ENCODE measurements around the gene TMEM121B. TPM values are rescaled to one million over a fixed set of nuclear protein-coding genes. Genes with fewer than 3 reads are reported as not detected.

TMEM121B gene
- total RNA-seq (2014; rRNA removed; shearing (Covaris generic)) (0.32 and 0.33 TPM in 2 replicates), total RNA-seq (2022) (0.09 and 0.15 TPM in 2 replicates), Bru-seq, nascent RNA (percentile 26 among the genes with signal in this experiment), BruChase-seq, experiment 1, labeled RNA remaining after a 6-hour chase (percentile 26 among the genes with signal in this experiment), BruChase-seq, experiment 2, labeled RNA remaining after a 2-hour chase (percentile 22 among the genes with signal in this experiment)
- long read RNA-seq, result 0 reads

GRCh38 chr22:17121233-17122195 lies at the start of gene TMEM121B:
TSS of gene TMEM121B (minus strand) at chr22:17121360. CDS start at chr22:17121127, 233 bp downstream.
- H3K4me2 ChIP-seq (ENCODE audit: low read length), result peak within 1 kb of the TSS; percentile 60
- POLR2A ChIA-PET, result no interaction called here

GRCh38 chr22:17167486-17167885 lies 46.3 kb upstream of the TMEM121B start:
- Histone ChIP-seq H3K9me2 (ENCODE audit: insufficient read depth, low read length) (no peaks in the 10 kb centered on the region), H3K9me3 (ENCODE audit: low read length) (no peaks in the 10 kb centered on the region), H3K4me2 (ENCODE audit: low read length) (no peak overlapping the region), H3K79me2 (ENCODE audit: insufficient read depth, low read depth, low read length) (no peaks in the 10 kb centered on the region), H3K4me1 (ENCODE audit: insufficient read depth, low read length, poor library complexity, severe bottlenecking) (peaks cover 11% of the 10 kb centered on the region), H3K27ac (ENCODE audit: low read depth, low read length, poor library complexity, severe bottlenecking) (no peak overlapping the region), H3K36me3 (ENCODE audit: insufficient read depth, low read length) (no peaks in the 10 kb centered on the region), H2AFZ (ENCODE audit: low read length) (no peak overlapping the region), H3K4me3 (ENCODE audit: low read depth, low read length, poor library complexity, severe bottlenecking) (no peak overlapping the region), H4K20me1 (ENCODE audit: insufficient read depth, low read length) (no peaks in the 10 kb centered on the region)
- TF ChIP-seq EZH2phosphoT487 (IDR thresholded peaks at IDR 0.05; ENCODE audit: borderline replicate concordance, low read depth, low read length), result no peak
- TF ChIP-seq CTCF (conservative IDR thresholded peaks at IDR 0.05; ENCODE audit: low read length), result no peak
- no TSS peak for BruUV-seq (replicated peaks)
- no peak for DNase-seq (ENCODE audit: low spot score)
- intact Hi-C loops (cut with micrococcal nuclease; ENCODE audit: unreplicated experiment), result no loop called here
- ChIA-PET CTCF (ENCODE audit: unreplicated experiment) (no interaction called here), POLR2A (interaction anchor here (0.6 to 1.6 kb wide), 3 partner anchors 12 to 51 kb away, joined by 3 to 8 read pairs (median 3); no protein-coding TSS in a partner anchor)

More at GRCh38 chr22:17121233-17122195, at the start of gene TMEM121B:
- H3K9me2 ChIP-seq (ENCODE audit: insufficient read depth, low read length), result no peaks in the 10 kb centered on the region
- H3K9me3 ChIP-seq (ENCODE audit: low read length), result no peaks in the 10 kb centered on the region
- no peak within 1 kb of the TSS for H3K27ac ChIP-seq (ENCODE audit: low read depth, low read length, poor library complexity, severe bottlenecking)
- no peaks in the 10 kb centered on the region for H3K79me2 ChIP-seq (ENCODE audit: insufficient read depth, low read depth, low read length)
- intact Hi-C loops (cut with micrococcal nuclease; ENCODE audit: unreplicated experiment), result no loop called here
- BruUV-seq (replicated peaks), result no TSS peak
- TF ChIP-seq EZH2phosphoT487 (IDR thresholded peaks at IDR 0.05; ENCODE audit: borderline replicate concordance, low read depth, low read length) (no peak), CTCF (conservative IDR thresholded peaks at IDR 0.05; ENCODE audit: low read length) (no peak)
- no peaks in the 10 kb centered on the region for H4K20me1 ChIP-seq (ENCODE audit: insufficient read depth, low read length)
- H3K36me3 ChIP-seq (ENCODE audit: insufficient read depth, low read length), result no peaks in the 10 kb centered on the region
- DNase-seq (ENCODE audit: low spot score), result no peak
- H2AFZ ChIP-seq (ENCODE audit: low read length), result no peak within 1 kb of the TSS
- peaks cover 27% of the 10 kb centered on the region for H3K4me1 ChIP-seq (ENCODE audit: insufficient read depth, low read length, poor library complexity, severe bottlenecking)
- CTCF ChIA-PET (ENCODE audit: unreplicated experiment), result no interaction called here
- H3K4me3 ChIP-seq (ENCODE audit: low read depth, low read length, poor library complexity, severe bottlenecking), result peak within 1 kb of the TSS; percentile 58

Measured in OCI-LY7 (cell line).